Fibroblast of lung (primary cell): ENCODE measurements around the gene CFAP410.

ENCODE experiments used
- EZH2 ChIP-seq: IDR thresholded peaks from 2 replicates; pipeline ENCODE4 v1.5.1; 2012; ENCODE audit warnings: low read length, control low read depth, mild to moderate bottlenecking; ENCODE audit errors: missing control alignments
- TF ChIP-seq, protein P1 (sequence below), 2 donors: IDR thresholded peaks in 1 of 2; conservative IDR thresholded peaks in 1 of 2; 1 replicate in 1 of 2; 2 replicates in 1 of 2; pipeline ENCODE4 v1.5.1; 2011 to 2012; ENCODE audit warnings: low read length in 2 of 2, control low read depth in 1 of 2, inconsistent platforms in 1 of 2, low read depth in 1 of 2, mild to moderate bottlenecking in 1 of 2

DNA sequence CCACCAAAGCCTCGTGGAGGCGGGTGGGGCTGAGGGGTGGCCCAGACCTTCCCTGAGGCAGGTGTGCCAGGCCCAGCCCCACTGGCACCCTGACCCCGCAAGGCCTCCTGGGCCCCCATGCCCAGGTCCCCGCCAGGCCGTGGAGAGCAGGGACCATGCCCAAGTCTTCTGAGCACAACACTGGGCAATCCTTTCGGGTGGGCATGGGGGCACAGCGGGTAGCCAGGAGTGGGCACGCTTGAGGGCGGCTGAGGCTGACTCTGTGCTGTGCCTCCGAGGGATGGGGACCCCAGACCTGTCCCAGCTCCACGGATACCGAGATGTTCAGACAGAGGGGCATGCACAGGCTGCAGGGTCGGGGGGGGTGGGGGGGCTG, 12.9 kb downstream of the CFAP410 start:
- TF ChIP-seq, protein P1, sequence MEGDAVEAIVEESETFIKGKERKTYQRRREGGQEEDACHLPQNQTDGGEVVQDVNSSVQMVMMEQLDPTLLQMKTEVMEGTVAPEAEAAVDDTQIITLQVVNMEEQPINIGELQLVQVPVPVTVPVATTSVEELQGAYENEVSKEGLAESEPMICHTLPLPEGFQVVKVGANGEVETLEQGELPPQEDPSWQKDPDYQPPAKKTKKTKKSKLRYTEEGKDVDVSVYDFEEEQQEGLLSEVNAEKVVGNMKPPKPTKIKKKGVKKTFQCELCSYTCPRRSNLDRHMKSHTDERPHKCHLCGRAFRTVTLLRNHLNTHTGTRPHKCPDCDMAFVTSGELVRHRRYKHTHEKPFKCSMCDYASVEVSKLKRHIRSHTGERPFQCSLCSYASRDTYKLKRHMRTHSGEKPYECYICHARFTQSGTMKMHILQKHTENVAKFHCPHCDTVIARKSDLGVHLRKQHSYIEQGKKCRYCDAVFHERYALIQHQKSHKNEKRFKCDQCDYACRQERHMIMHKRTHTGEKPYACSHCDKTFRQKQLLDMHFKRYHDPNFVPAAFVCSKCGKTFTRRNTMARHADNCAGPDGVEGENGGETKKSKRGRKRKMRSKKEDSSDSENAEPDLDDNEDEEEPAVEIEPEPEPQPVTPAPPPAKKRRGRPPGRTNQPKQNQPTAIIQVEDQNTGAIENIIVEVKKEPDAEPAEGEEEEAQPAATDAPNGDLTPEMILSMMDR (conservative IDR thresholded peaks at IDR 0.05 in 1 of 2, IDR thresholded peaks at IDR 0.05 in 1 of 2; ENCODE audit: low read depth in 1 of 2, low read length in 2 of 2), result no peak
- TF ChIP-seq EZH2, result no peak
